ENCODE results near the gene SRPRA. TPM values are rescaled to one million over a fixed set of nuclear protein-coding genes. Genes with fewer than 3 reads are reported as not detected.

Gene SRPRA, protein sequence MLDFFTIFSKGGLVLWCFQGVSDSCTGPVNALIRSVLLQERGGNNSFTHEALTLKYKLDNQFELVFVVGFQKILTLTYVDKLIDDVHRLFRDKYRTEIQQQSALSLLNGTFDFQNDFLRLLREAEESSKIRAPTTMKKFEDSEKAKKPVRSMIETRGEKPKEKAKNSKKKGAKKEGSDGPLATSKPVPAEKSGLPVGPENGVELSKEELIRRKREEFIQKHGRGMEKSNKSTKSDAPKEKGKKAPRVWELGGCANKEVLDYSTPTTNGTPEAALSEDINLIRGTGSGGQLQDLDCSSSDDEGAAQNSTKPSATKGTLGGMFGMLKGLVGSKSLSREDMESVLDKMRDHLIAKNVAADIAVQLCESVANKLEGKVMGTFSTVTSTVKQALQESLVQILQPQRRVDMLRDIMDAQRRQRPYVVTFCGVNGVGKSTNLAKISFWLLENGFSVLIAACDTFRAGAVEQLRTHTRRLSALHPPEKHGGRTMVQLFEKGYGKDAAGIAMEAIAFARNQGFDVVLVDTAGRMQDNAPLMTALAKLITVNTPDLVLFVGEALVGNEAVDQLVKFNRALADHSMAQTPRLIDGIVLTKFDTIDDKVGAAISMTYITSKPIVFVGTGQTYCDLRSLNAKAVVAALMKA
- 67.5 and 114 TPM in 2 replicates for total RNA-seq

DNA sequence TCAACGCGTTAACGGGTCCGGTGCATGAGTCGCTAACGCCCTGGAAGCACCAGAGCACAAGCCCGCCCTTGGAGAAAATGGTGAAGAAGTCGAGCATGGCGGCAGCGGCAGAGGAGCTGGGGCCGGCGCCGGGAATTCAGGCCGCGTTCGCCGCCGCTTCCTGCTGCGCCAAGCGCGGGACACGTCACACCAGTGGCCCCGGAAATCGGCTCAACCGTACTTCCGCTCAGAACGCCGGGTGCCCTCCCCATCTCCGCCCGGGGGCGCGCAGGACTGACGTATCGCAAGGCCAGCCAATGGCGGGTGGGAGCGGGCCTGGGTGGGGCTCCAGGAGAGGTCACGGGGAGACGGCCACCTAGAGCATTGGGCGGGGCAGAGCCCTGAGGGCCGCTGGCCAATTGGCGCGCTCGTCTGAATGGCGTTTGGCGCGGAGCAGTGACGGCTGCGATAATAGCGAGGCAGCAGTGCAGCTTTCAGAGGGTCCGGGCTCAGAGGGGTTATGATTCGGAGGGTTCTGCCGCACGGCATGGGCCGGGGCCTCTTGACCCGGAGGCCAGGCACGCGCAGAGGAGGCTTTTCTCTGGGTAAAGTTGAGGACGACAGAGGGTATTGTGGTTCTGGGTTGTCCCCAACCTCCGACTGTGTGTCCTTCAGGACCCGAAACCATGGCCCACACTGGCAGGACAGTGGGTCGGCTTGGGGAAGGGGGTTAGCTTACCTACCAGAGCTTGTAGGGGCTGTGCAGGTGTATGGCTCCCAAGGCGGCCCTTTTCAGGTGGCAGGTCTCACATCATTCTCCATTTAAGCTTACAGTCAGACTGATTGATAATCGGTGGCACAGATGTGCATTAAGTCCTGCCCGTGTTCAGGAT, at the start of gene SRPRA, which contains the start of gene FOXRED1:
Gene SRPRA (minus strand): TSS at position 188 of the 872 bp plus-strand sequence. CDS start 91 bp downstream, at position 97.
Gene FOXRED1 (plus strand): TSS at position 447 of the 872 bp plus-strand sequence. CDS start 53 bp downstream, at position 500.

DNA sequence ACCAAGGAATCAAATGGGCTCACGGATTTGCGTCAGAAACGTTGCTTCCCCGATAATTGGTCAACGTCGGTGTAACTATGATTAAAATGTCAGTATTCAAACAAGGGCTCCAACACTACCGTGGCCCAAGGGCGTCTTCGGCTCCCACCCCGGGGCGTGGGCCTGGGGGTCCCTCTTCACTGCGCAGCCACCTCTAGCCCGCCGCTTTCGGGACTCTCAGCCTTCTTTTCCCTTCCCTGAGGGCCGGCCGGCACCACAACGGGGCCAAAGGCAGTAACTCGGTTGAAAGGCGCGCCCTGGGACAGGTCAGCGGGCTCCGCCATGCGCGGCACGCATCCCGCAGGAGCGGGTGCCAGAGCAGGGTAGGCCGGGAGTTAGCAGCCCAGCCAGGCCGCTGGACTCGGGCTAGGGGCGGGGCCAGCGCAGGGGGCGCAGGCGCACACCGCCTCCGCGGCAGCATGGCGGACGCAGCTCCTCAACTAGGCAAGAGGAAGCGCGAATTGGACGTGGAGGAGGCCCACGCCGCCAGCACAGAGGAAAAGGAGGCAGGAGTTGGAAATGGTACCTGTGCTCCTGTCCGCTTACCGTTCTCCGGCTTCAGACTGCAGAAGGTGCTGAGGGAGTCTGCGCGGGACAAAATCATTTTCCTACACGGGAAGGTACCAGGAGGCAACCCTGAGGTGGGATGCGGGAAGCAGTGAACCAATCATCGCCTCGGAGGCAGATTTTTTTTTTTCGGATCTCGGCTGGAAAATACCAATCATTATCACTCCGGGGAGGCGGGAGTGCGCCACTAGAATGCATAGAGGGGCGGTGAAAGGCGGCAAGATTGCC, 35.1 kb upstream of the SRPRA start, which contains the start of gene DCPS:
Gene DCPS (plus strand): TSS at position 438 of the 834 bp plus-strand sequence. CDS start 21 bp downstream, at position 459.

DNA sequence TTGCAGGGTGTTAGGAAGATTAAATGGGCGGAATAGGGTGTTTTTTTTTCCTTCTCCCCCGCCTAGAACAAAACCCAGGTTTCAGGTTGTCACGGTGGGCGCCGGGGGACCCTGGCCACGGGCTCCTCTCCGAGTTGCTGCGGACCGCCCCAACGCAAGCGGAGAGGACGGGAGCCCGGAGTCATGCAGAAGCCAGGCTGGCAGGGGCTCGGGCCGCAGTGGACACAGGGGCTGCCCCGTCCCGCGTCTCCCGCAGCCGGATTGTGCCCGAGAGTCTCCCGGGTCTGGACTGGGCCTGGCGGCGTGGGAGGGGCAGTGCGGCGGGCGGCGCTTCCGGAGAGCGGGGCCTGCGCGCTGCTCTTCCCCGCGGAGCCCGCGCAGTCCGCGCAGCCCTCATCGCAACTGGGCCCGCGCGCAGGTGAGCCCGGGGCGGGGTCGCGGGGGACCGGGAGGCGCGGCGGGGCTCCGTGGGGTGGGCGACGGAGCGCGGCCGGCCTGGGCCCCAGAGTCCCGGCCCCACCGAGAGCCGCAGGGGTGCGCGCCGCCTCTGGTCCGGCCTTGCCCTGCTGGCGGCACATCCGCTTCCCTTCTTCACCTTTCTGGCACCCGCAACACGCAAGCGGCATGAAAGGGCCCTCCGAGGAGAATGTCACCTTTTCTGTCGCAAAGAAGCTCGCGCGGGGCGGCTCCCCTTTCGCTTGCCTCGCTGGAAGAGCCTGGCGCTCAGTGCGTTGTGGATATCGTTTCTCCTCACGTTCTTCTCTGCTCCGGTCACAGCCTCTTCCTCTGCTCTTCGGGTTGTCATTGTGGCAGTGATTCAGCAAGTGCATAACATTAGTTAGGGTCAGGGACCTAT, 14.3 kb upstream of the SRPRA start, which contains the start of gene TIRAP:
Gene TIRAP (plus strand): TSS at position 358 of the 856 bp plus-strand sequence. CDS start 7,802 bp downstream, outside the sequence.

Small RNA genes lying within 50 kb of the gene (small RNA-seq; reads per million reads assigned to genes)
- gene RN7SL351P, result not detected
- gene RNU4-86P, result not detected

Other genes starting within 250 kb of the SRPRA start
- gene CDON, start 206.0 kb downstream of the SRPRA start, total RNA-seq, result 31.6 and 221 TPM in 2 replicates
- gene RPUSD4, start 57.2 kb downstream of the SRPRA start, total RNA-seq, result 35.9 and 40.0 TPM in 2 replicates
- gene FAM118B, start 57.1 kb downstream of the SRPRA start, total RNA-seq, result 8.6 and 17.9 TPM in 2 replicates
- 9.0 and 11.1 TPM in 2 replicates for gene FOXRED1, start 259 bp upstream of the SRPRA start, total RNA-seq
- 7.1 and 9.1 TPM in 2 replicates for gene TIRAP, start 14.2 kb upstream of the SRPRA start, total RNA-seq
- gene DCPS, start 35.2 kb upstream of the SRPRA start, total RNA-seq, result 5.1 and 12.3 TPM in 2 replicates
- gene ST3GAL4, start 86.8 kb upstream of the SRPRA start, total RNA-seq, result 7.5 and 23.1 TPM in 2 replicates

Measured in placental epithelial cell (primary cell).